BLaER1 treated with 17β-estradiol and CSF1 and Interleukin-3, amounts not matched to agents 10 nM and 100 nM (cell line): ENCODE results near the gene ACER2.

ENCODE experiments used
- H3K27ac ChIP-seq, 11 experiments: shearing (Covaris generic); formaldehyde crosslinking; 2 replicates each; pipeline ENCODE4 v1.8.1; 2022
- H3K27me3 ChIP-seq, 11 experiments: shearing (Covaris generic); formaldehyde crosslinking; 2 replicates each; pipeline ENCODE4 v1.8.1; 2022
- H3K36me3 ChIP-seq, 11 experiments: shearing (Covaris generic); formaldehyde crosslinking; 2 replicates each; pipeline ENCODE4 v1.8.1; 2022
- H3K4me1 ChIP-seq, 10 experiments: shearing (Covaris generic); formaldehyde crosslinking; 2 replicates each; pipeline ENCODE4 v1.8.1; 2022
- H3K4me2 ChIP-seq, 11 experiments: shearing (Covaris generic); formaldehyde crosslinking; 2 replicates each; pipeline ENCODE4 v1.8.1; 2022
- H3K4me3 ChIP-seq, 10 experiments: shearing (Covaris generic); formaldehyde crosslinking; 2 replicates each; pipeline ENCODE4 v1.8.1; 2022
- H3K9ac ChIP-seq, 11 experiments: shearing (Covaris generic); formaldehyde crosslinking; 2 replicates each; pipeline ENCODE4 v1.8.1; 2022
- H3K9me3 ChIP-seq, 11 experiments: shearing (Covaris generic); formaldehyde crosslinking; replicated peaks in 1 of 11; 2 replicates each; pipeline ENCODE4 v1.8.1; 2022
- H4K20me1 ChIP-seq, 11 experiments: shearing (Covaris generic); formaldehyde crosslinking; 2 replicates each; pipeline ENCODE4 v1.8.1; 2022
- Cebpa-rat ChIP-seq, 11 experiments: shearing (Covaris generic); IDR thresholded peaks; 2 replicates each; pipeline ENCODE4 v1.8.1; 2022

Gene ACER2

DNA sequence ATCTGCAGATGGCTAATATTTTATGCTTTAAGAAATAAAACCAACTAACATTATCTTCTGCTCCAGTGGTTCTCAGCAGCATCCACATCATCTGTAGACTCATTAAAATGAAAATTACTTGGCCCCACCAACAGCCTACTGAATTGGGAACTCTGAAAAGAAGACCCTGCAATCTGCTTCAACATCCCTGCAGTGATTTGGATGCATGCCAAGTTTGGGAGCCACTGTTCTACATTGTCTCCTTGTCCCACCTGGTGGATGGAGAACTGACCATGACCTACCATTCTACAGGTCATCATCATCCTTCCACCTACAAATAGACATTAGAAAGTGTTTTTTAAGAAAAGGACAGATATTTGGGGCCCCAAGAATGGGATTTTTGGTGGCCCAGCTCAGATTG lies 71.1 kb downstream of the ACER2 start:
- no peaks in the 10 kb centered on the region for H3K27me3 ChIP-seq
- no peaks in the 10 kb centered on the region for H3K36me3 ChIP-seq
- H3K4me3 ChIP-seq, result no peak overlapping the region
- H3K4me1 ChIP-seq, result no peaks in the 10 kb centered on the region
- H3K4me2 ChIP-seq, result no peak overlapping the region
- no peak for TF ChIP-seq Cebpa-rat (IDR thresholded peaks at IDR 0.05)
- H3K27ac ChIP-seq, result no peak overlapping the region
- no peak overlapping the region for H3K9ac ChIP-seq
- no peaks in the 10 kb centered on the region for H3K9me3 ChIP-seq
- H4K20me1 ChIP-seq, result no peaks in the 10 kb centered on the region

DNA sequence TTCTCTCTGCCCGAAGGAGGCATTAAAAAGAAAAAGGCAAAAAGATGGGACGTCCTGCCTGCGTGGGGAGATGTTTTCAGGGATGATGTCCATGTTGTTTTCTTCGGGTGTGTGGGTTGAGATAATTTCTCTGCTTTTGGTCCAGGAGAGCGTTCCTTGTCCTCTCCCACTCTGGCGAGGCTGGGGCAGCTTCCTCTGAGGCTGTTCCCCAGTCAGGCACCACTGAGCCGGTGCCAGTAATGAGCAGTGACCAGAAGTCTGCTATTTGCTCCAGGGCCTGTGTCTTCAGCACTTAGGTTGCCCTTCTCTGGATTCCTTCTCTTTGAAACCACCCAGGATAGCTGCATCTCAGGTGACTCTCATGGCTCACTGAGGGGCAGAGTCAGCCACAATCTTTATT lies 71.5 kb downstream of the ACER2 start:
- no peaks in the 10 kb centered on the region for H3K9me3 ChIP-seq
- no peaks in the 10 kb centered on the region for H3K36me3 ChIP-seq
- no peaks in the 10 kb centered on the region for H3K27me3 ChIP-seq
- no peaks in the 10 kb centered on the region for H4K20me1 ChIP-seq
- no peak overlapping the region for H3K27ac ChIP-seq
- no peaks in the 10 kb centered on the region for H3K4me1 ChIP-seq
- TF ChIP-seq Cebpa-rat (IDR thresholded peaks at IDR 0.05), result no peak
- no peak overlapping the region for H3K4me3 ChIP-seq
- H3K9ac ChIP-seq, result no peak overlapping the region
- H3K4me2 ChIP-seq, result no peak overlapping the region

DNA sequence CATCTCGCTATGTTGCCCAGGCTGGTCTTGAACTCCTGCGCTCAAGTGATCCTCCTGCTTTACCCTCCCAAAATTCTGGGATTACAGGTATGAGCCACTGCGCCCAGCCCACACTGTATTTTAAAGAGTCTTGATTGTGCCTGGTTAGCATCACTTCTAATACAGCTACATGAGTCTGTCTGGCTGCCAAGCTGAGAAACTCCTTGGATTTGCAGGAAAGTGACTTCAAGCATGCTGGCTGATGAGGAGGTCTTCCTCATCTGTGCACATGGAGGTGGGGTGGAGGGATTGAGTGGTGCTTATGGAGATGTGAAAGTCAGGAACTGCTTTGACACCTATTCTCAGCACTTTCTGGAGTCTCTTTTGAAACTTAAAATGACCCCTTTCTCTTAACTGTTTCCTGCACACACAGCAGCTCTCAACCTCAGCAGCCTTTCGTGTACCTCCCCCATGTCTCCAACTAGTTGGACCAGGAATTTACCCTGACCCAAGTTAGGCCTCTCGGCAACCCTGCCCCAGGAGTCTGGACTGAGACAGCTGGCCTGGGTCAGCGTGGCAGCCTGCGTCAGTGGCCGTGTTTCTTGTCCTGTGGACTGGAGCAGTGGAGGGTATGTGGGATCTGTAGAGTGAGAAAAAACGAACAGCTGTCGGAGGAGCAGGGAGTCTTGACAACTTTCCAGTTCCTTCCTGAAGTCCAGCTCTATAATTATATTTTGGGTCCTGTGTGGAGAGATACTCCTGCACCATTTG lies 72.5 kb downstream of the ACER2 start:
- Histone ChIP-seq H3K4me2 (no peak overlapping the region), H3K36me3 (no peaks in the 10 kb centered on the region), H3K27me3 (no peaks in the 10 kb centered on the region), H3K9me3 (no peaks in the 10 kb centered on the region), H3K4me1 (no peaks in the 10 kb centered on the region), H3K27ac (no peak overlapping the region), H3K4me3 (no peak overlapping the region), H3K9ac (no peak overlapping the region), H4K20me1 (no peaks in the 10 kb centered on the region)
- no peak for TF ChIP-seq Cebpa-rat (IDR thresholded peaks at IDR 0.05)

DNA sequence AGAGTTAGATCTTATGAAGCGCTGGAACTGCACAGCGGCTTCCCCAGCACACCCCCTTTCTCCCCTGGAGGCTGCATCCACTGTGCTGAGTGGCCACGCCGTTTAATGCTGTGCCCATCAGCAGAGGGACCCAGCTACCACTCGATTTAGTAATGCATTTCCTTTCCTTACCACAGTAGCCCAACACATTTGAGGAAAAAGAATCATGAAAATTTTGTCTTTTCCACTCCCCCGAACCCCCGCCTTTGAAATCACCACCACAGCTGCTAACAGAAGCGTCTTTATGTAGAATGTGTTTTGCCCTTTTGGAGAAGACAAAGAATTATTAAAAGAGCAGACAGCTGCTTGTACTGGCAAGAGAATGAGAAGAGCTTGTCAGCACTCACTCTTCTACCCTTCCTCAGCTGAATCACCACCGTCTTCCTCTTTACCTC lies 73.2 kb downstream of the ACER2 start:
- H3K4me1 ChIP-seq, result no peaks in the 10 kb centered on the region

DNA sequence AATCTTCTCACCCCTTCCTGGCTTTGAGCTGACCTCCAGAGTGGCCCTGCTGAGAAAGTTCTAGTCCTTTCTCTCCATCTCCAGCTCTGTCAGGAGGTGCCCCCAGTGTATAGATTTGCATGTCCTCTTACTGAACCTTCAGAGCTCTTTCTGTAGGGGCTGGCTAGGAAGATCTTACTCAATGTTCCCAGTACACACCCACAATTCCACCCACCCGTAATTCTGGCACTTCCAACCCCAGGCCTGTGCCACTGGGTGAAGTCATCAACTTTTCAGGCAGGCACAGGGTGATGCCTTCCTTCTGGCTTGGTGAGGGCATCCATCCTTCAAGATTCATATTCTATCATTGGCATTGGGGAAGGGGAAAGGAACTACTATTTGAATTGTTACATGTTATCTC lies 75.9 kb downstream of the ACER2 start:
- Histone ChIP-seq H3K4me2 (no peak overlapping the region), H3K9me3 (no peaks in the 10 kb centered on the region), H3K4me3 (no peak overlapping the region), H3K27ac (no peak overlapping the region), H3K9ac (no peak overlapping the region), H4K20me1 (no peaks in the 10 kb centered on the region), H3K36me3 (no peaks in the 10 kb centered on the region), H3K4me1 (no peaks in the 10 kb centered on the region), H3K27me3 (no peaks in the 10 kb centered on the region)
- TF ChIP-seq Cebpa-rat (IDR thresholded peaks at IDR 0.05), result no peak

More for the DNA sequence above, 73.2 kb downstream of the ACER2 start:
- Histone ChIP-seq H3K27me3 (no peaks in the 10 kb centered on the region), H3K4me3 (no peak overlapping the region), H3K4me2 (no peak overlapping the region; a peak in 1 of 22 replicates), H3K9me3 (no peaks in the 10 kb centered on the region), H3K27ac (no peak overlapping the region), H3K36me3 (no peaks in the 10 kb centered on the region), H3K9ac (no peak overlapping the region), H4K20me1 (no peaks in the 10 kb centered on the region)
- TF ChIP-seq Cebpa-rat (IDR thresholded peaks at IDR 0.05), result no peak

DNA sequence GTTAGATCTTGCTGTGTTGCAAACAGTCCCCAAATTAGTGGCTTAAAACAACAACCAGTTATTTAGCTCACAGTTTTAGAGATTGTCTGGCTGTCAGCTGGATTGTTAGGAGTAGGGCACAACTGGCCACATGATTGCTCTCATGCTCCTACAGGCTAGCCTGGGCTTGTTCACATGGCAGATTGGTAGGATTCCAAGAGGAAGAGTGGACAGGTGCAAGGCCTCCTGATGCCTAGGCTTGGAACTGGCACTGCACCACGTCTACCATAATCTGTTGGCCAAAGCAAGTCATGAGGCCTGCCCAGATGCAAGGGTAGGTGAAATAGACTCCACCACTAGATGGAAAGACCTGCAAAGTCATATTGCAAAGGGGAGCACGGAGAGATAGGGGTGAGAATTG lies 76.4 kb downstream of the ACER2 start:
- Histone ChIP-seq H3K4me2 (no peak overlapping the region), H3K9ac (no peak overlapping the region), H3K4me3 (no peak overlapping the region), H3K36me3 (no peaks in the 10 kb centered on the region), H3K4me1 (no peaks in the 10 kb centered on the region), H3K27ac (no peak overlapping the region), H3K9me3 (no peaks in the 10 kb centered on the region), H4K20me1 (no peaks in the 10 kb centered on the region), H3K27me3 (no peaks in the 10 kb centered on the region)
- TF ChIP-seq Cebpa-rat (IDR thresholded peaks at IDR 0.05), result no peak

DNA sequence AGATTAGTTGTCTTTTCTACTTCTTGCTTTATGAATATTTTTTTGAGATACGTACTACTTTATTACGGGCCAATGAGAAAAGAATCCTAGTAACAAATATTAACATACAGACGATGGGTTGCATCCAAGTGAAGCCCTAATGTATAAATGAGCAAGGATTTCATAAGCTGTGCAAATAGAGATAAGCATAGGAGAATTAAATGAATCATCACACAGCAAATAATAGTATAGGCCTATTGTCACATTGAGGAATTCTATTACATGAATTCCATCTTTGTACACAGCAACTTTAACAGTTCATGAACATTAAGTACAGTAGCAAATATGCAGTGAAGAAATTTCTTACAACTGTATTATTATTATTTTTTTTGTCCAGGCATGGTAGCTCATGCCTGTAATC lies 78.0 kb downstream of the ACER2 start:
- no peak overlapping the region for H3K4me3 ChIP-seq
- H3K9me3 ChIP-seq, result no peaks in the 10 kb centered on the region
- no peak overlapping the region for H3K9ac ChIP-seq
- no peak overlapping the region for H3K4me2 ChIP-seq
- no peaks in the 10 kb centered on the region for H3K36me3 ChIP-seq
- H3K27ac ChIP-seq, result no peak overlapping the region
- no peak for TF ChIP-seq Cebpa-rat (IDR thresholded peaks at IDR 0.05)
- H4K20me1 ChIP-seq, result no peaks in the 10 kb centered on the region
- H3K4me1 ChIP-seq, result no peaks in the 10 kb centered on the region
- no peaks in the 10 kb centered on the region for H3K27me3 ChIP-seq

DNA sequence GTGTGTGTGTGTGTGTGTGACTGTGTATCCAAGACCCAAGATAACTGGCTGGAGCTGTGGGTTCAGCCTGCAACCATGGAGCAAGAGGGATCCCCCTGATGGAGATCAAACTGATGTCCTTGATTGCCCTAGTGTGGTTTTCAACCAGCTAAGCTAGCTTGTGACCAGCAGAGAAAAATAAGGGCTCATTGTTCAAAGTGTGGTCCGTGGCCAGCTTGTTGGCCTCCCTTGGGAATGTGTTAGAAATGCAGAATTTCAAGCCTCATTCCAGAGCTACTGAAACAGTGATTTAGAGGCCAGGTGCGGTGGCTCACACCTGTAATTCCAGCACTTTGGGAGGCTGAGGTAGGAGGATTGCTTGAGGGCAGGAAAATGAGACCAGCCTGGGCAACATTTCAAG lies 79.9 kb downstream of the ACER2 start:
- H3K4me1 ChIP-seq, result peaks cover 6 to 14% (median 10%) of the 10 kb centered on the region in 10 experiments; a peak in 19 of 20 replicates
- H3K27me3 ChIP-seq, result no peaks in the 10 kb centered on the region
- no peaks in the 10 kb centered on the region for H3K36me3 ChIP-seq
- no peak for TF ChIP-seq Cebpa-rat (IDR thresholded peaks at IDR 0.05)
- no peak overlapping the region for H3K4me2 ChIP-seq
- no peaks in the 10 kb centered on the region for H4K20me1 ChIP-seq
- H3K9me3 ChIP-seq, result no peaks in the 10 kb centered on the region
- H3K9ac ChIP-seq, result no peak overlapping the region
- H3K4me3 ChIP-seq, result no peak overlapping the region
- no peak overlapping the region for H3K27ac ChIP-seq

DNA sequence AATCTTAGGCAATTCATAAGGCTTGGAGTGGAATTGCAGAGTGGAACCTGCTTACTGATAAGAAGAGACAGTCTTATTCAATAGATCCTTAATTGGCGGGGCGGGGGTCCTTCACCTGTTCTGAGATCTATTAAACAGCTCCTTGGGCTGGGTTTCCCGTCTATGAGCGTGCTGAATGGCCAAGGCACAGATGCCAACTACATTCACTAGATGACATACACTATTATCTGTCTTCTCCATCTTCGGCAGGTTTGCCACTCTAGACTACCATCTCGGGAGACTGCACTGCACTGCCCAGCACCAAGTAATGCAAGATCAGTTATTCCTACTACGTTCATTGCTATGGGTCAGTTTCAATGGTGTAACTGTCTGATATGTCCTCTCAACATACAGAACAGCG lies 81.5 kb downstream of the ACER2 start:
- H4K20me1 ChIP-seq, result no peaks in the 10 kb centered on the region
- H3K4me2 ChIP-seq, result no peak overlapping the region
- no peaks in the 10 kb centered on the region for H3K36me3 ChIP-seq
- peaks cover 8 to 19% (median 14%) of the 10 kb centered on the region in 10 experiments; a peak in 19 of 20 replicates for H3K4me1 ChIP-seq
- H3K9me3 ChIP-seq, result no peaks in the 10 kb centered on the region
- TF ChIP-seq Cebpa-rat (IDR thresholded peaks at IDR 0.05), result no peak
- no peak overlapping the region for H3K27ac ChIP-seq
- no peak overlapping the region for H3K9ac ChIP-seq
- H3K4me3 ChIP-seq, result no peak overlapping the region
- no peaks in the 10 kb centered on the region for H3K27me3 ChIP-seq

DNA sequence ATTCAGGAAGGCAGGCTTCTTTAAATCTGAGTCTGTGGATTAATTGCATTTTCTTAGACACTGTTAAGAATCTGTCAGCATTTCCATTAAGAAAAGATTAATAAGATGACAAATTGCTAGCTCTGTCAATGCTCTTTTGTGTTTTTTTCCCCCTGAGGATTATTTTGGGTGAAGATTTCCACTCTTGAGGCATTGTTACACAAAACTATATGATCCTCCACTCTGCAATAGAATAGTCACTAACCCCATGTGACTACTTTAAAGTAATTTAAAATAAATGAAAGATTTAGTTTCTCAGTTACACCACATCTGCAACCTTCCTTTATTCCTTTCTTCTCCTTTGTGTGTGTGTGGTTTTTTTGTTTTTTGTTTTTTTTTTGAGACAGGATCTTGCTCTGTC lies 82.0 kb downstream of the ACER2 start:
- Histone ChIP-seq H4K20me1 (no peaks in the 10 kb centered on the region), H3K9me3 (no peaks in the 10 kb centered on the region), H3K4me3 (no peak overlapping the region), H3K36me3 (no peaks in the 10 kb centered on the region), H3K4me1 (peaks cover 8 to 19% (median 14%) of the 10 kb centered on the region in 10 experiments; a peak in 19 of 20 replicates), H3K9ac (no peak overlapping the region), H3K4me2 (no peak overlapping the region), H3K27me3 (no peaks in the 10 kb centered on the region), H3K27ac (no peak overlapping the region)
- TF ChIP-seq Cebpa-rat (IDR thresholded peaks at IDR 0.05), result no peak
